ENCODE measurements around the gene PTPRT. TPM values are rescaled to one million over a fixed set of nuclear protein-coding genes. Genes with fewer than 3 reads are reported as not detected.

PTPRT gene
- total RNA-seq, 1 experiment from 2014 or later: not detected

DNA sequence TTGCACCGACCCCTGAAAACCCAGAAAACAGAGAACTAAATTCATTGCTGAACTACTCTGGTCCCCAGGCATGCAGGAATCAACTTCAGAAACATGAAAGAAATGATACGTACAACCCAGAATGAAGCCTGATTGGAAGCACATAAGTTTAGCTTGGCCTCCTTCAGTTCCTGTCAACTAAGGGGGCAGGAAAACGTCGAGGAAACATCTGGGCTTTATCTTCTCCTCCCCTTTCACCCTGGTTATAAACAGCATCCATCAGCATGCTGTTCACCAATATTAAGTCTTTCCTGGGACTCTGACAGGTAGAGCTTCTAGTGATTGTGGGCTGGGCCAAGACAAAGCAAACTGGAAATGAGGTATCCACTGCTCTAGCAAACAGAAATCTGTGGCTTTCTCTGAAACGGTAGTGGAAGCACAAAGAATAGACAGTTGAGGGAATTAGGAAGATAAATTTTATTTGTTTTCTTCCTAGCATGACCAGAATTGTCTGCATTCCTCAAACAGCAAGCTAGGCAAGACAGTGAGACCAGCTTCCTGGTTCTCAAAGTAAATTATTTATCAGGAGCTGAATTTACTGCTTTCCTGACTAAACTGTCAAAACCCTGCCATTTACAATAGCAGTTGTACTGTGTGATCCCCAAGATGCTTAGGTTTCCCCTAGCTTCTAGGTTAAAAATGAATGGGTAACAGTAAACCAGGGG is 134.4 kb downstream of the PTPRT start:
- DNase-seq (ENCODE audit: low spot score): no peak
- Histone ChIP-seq H3K27ac (ENCODE audit: low read depth, low read length, poor library complexity, severe bottlenecking) (no peak overlapping the region), H3K27me3 (replicated peaks; ENCODE audit: insufficient read depth, low read depth, low read length, poor library complexity) (peaks cover 18% of the 10 kb centered on the region), H3K36me3 (ENCODE audit: insufficient read depth, low read length, poor library complexity, severe bottlenecking) (no peaks in the 10 kb centered on the region), H3K4me1 (ENCODE audit: insufficient read depth, low read length, poor library complexity, severe bottlenecking) (no peaks in the 10 kb centered on the region), H3K4me3 (ENCODE audit: low read depth, low read length, poor library complexity, severe bottlenecking) (no peak overlapping the region), H3K9me3 (ENCODE audit: low read depth, low read length, poor library complexity, severe bottlenecking) (no peaks in the 10 kb centered on the region)
- TF ChIP-seq EZH2 (IDR thresholded peaks at IDR 0.05; ENCODE audit: borderline replicate concordance, low read depth, low read length, poor library complexity, severe bottlenecking) (no peak), CTCF (conservative IDR thresholded peaks at IDR 0.05; ENCODE audit: low read depth, low read length) (no peak)
- POLR2A ChIA-PET (ENCODE audit: low non-redundant PET): no interaction called here
- no TSS peak for BruUV-seq (replicated peaks)
- intact Hi-C loops (cut with micrococcal nuclease; ENCODE audit: unreplicated experiment): no loop called here
- CTCF ChIA-PET: no interaction called here

- Histone ChIP-seq H3K9me3 (ENCODE audit: low read depth, low read length, poor library complexity, severe bottlenecking) (no peaks in the 10 kb centered on the region), H3K4me1 (ENCODE audit: insufficient read depth, low read length, poor library complexity, severe bottlenecking) (no peaks in the 10 kb centered on the region), H3K36me3 (ENCODE audit: insufficient read depth, low read length, poor library complexity, severe bottlenecking) (no peaks in the 10 kb centered on the region), H3K27me3 (replicated peaks; ENCODE audit: insufficient read depth, low read depth, low read length, poor library complexity) (peaks cover 14% of the 10 kb centered on the region), H3K27ac (ENCODE audit: low read depth, low read length, poor library complexity, severe bottlenecking) (no peak overlapping the region), H3K4me3 (ENCODE audit: low read depth, low read length, poor library complexity, severe bottlenecking) (no peak overlapping the region)
- intact Hi-C loops (cut with micrococcal nuclease; ENCODE audit: unreplicated experiment): no loop called here
- TF ChIP-seq CTCF (conservative IDR thresholded peaks at IDR 0.05; ENCODE audit: low read depth, low read length) (no peak), EZH2 (IDR thresholded peaks at IDR 0.05; ENCODE audit: borderline replicate concordance, low read depth, low read length, poor library complexity, severe bottlenecking) (no peak)
- POLR2A ChIA-PET (ENCODE audit: low non-redundant PET): no interaction called here
- CTCF ChIA-PET: no interaction called here
- no peak for DNase-seq (ENCODE audit: low spot score)
- no TSS peak for BruUV-seq (replicated peaks)
These were observed 137.2 kb downstream of the PTPRT start for GRCh38 chr20:43052532-43052931.

DNA sequence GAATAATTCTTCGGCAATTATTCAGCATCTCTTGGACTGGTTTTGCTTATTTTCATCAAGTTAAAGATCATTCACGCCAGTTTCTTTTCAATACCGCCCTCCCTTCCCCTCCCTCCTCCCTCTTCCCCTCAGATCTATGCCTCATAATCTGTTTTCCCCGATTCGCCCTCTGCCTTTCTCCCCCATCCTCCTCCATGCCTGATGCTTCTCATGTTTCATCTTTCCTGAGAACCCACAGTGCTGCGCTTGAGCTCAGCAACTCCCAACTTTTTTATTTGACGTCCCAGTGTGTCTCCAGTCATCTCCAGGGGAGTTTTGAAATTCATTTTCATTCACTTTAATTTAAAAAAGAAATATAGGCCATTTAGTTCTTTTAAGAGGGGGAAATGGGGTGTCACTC is 142.7 kb downstream of the PTPRT start:
- H3K9me3 ChIP-seq (ENCODE audit: low read depth, low read length, poor library complexity, severe bottlenecking): no peaks in the 10 kb centered on the region
- H3K36me3 ChIP-seq (ENCODE audit: insufficient read depth, low read length, poor library complexity, severe bottlenecking): no peaks in the 10 kb centered on the region
- intact Hi-C loops (cut with micrococcal nuclease; ENCODE audit: unreplicated experiment): no loop called here
- no TSS peak for BruUV-seq (replicated peaks)
- peaks cover 14% of the 10 kb centered on the region for H3K27me3 ChIP-seq (replicated peaks; ENCODE audit: insufficient read depth, low read depth, low read length, poor library complexity)
- no peak for DNase-seq (ENCODE audit: low spot score)
- ChIA-PET CTCF (no interaction called here), POLR2A (ENCODE audit: low non-redundant PET) (no interaction called here)
- TF ChIP-seq CTCF (conservative IDR thresholded peaks at IDR 0.05; ENCODE audit: low read depth, low read length) (no peak), EZH2 (IDR thresholded peaks at IDR 0.05; ENCODE audit: borderline replicate concordance, low read depth, low read length, poor library complexity, severe bottlenecking) (no peak)
- no peaks in the 10 kb centered on the region for H3K4me1 ChIP-seq (ENCODE audit: insufficient read depth, low read length, poor library complexity, severe bottlenecking)
- no peak overlapping the region for H3K4me3 ChIP-seq (ENCODE audit: low read depth, low read length, poor library complexity, severe bottlenecking)
- H3K27ac ChIP-seq (ENCODE audit: low read depth, low read length, poor library complexity, severe bottlenecking): no peak overlapping the region
